Muscle layer of duodenum (tissue), 2 donors: ENCODE data around the gene KCTD2.
"Not testable (repeated sequence)": the region's sequence is repeated elsewhere in the genome, so short reads cannot be mapped to it uniquely, and the experiment has no call there.

ENCODE experiments used
- H3K27ac ChIP-seq: one replicate; pipeline ENCODE4 v1.7.0; 2013; ENCODE audit warnings: mild to moderate bottlenecking, low read length
- H3K27me3 ChIP-seq: one replicate; pipeline ENCODE4 v1.7.0; 2013; ENCODE audit warnings: low read depth, mild to moderate bottlenecking, control low read depth, low read length
- H3K36me3 ChIP-seq, 2 donors: one replicate each; pipeline ENCODE4 v1.7.0; 2013; ENCODE audit warnings: low read length in 2 of 2, control low read depth in 1 of 2, mild to moderate bottlenecking in 1 of 2; ENCODE audit not compliant: insufficient read depth in 2 of 2, control insufficient read depth in 1 of 2
- H3K4me1 ChIP-seq, 2 donors: one replicate each; pipeline ENCODE4 v1.7.0; 2013; ENCODE audit warnings: low read length in 2 of 2, mild to moderate bottlenecking in 2 of 2, control low read depth in 1 of 2, moderate library complexity in 1 of 2; ENCODE audit not compliant: insufficient read depth in 2 of 2, control insufficient read depth in 1 of 2
- H3K4me3 ChIP-seq, 2 donors: one replicate each; pipeline ENCODE4 v1.7.0; 2013; ENCODE audit warnings: low read length in 2 of 2, low read depth in 1 of 2, mild to moderate bottlenecking in 1 of 2
- H3K9me3 ChIP-seq, 2 donors: one replicate each; pipeline ENCODE4 v1.7.0; 2013; ENCODE audit warnings: low read length in 2 of 2, control low read depth in 1 of 2, mild to moderate bottlenecking in 1 of 2; ENCODE audit not compliant: control insufficient read depth in 1 of 2
- donor health status: healthy.

Gene KCTD2

GRCh38 chr17:75069783-75070182 is 22.8 kb downstream of the KCTD2 start:
- H3K27ac ChIP-seq: no peak overlapping the region
- no peaks in the 10 kb centered on the region for H3K27me3 ChIP-seq
- H3K4me1 ChIP-seq: no peaks in the 10 kb centered on the region
- H3K4me3 ChIP-seq: no peak overlapping the region
- H3K36me3 ChIP-seq: peaks cover 0 to 7% of the 10 kb centered on the region in 2 donors
- no peaks in the 10 kb centered on the region for H3K9me3 ChIP-seq

- not testable (repeated sequence) for H3K4me1 ChIP-seq, H3K27me3 ChIP-seq, H3K36me3 ChIP-seq, H3K27ac ChIP-seq, H3K9me3 ChIP-seq, H3K4me3 ChIP-seq
These were observed 24.6 kb downstream of the KCTD2 start for GRCh38 chr17:75071478-75072271.

- H3K36me3 ChIP-seq, H3K4me3 ChIP-seq, H3K4me1 ChIP-seq, H3K9me3 ChIP-seq, H3K27me3 ChIP-seq, H3K27ac ChIP-seq: not testable (repeated sequence)
These were observed 25.9 kb downstream of the KCTD2 start for GRCh38 chr17:75072909-75073308.

GRCh38 chr17:75073618-75074047 is 26.6 kb downstream of the KCTD2 start:
- H3K4me1 ChIP-seq: peaks cover 0 to 17% of the 10 kb centered on the region in 2 donors
- no peaks in the 10 kb centered on the region for H3K27me3 ChIP-seq
- no peaks in the 10 kb centered on the region for H3K36me3 ChIP-seq
- H3K4me3 ChIP-seq: no peak overlapping the region
- H3K9me3 ChIP-seq: no peaks in the 10 kb centered on the region
- no peak overlapping the region for H3K27ac ChIP-seq

- H3K4me3 ChIP-seq: no peak overlapping the region
- no peaks in the 10 kb centered on the region for H3K36me3 ChIP-seq
- H3K4me1 ChIP-seq: peaks cover 0 to 19% of the 10 kb centered on the region in 2 donors
- H3K27me3 ChIP-seq: no peaks in the 10 kb centered on the region
- H3K27ac ChIP-seq: no peak overlapping the region
- H3K9me3 ChIP-seq: no peaks in the 10 kb centered on the region
These were observed 27.5 kb downstream of the KCTD2 start for GRCh38 chr17:75074532-75074931.

- H3K4me1 ChIP-seq: peaks cover 0 to 19% of the 10 kb centered on the region in 2 donors
- no peaks in the 10 kb centered on the region for H3K9me3 ChIP-seq
- no peak overlapping the region for H3K4me3 ChIP-seq
- H3K27ac ChIP-seq: no peak overlapping the region
- H3K36me3 ChIP-seq: no peaks in the 10 kb centered on the region
- H3K27me3 ChIP-seq: no peaks in the 10 kb centered on the region
These were observed 28.7 kb downstream of the KCTD2 start for GRCh38 chr17:75075597-75076336.

- Histone ChIP-seq H3K36me3 (no peaks in the 10 kb centered on the region), H3K27ac (no peak overlapping the region), H3K4me1 (peaks cover 0 to 19% of the 10 kb centered on the region in 2 donors), H3K4me3 (peak overlapping the region; percentile 44 to 67), H3K27me3 (no peaks in the 10 kb centered on the region), H3K9me3 (no peaks in the 10 kb centered on the region)
These were observed 30.1 kb downstream of the KCTD2 start for GRCh38 chr17:75077072-75077495.

- peak overlapping the region; percentile 44 to 67 for H3K4me3 ChIP-seq
These were observed 30.7 kb downstream of the KCTD2 start for GRCh38 chr17:75077496-75078283.

GRCh38 chr17:75078284-75079022 is 31.4 kb downstream of the KCTD2 start:
- Histone ChIP-seq H3K36me3 (no peaks in the 10 kb centered on the region), H3K4me1 (peaks cover 0 to 19% of the 10 kb centered on the region in 2 donors), H3K27ac (no peak overlapping the region), H3K9me3 (no peaks in the 10 kb centered on the region), H3K27me3 (no peaks in the 10 kb centered on the region), H3K4me3 (no peak overlapping the region)

More at GRCh38 chr17:75077496-75078283, 30.7 kb downstream of the KCTD2 start:
- no peaks in the 10 kb centered on the region for H3K36me3 ChIP-seq
- no peak overlapping the region for H3K27ac ChIP-seq
- H3K4me1 ChIP-seq: peaks cover 0 to 19% of the 10 kb centered on the region in 2 donors
- no peaks in the 10 kb centered on the region for H3K9me3 ChIP-seq
- H3K27me3 ChIP-seq: no peaks in the 10 kb centered on the region

GRCh38 chr17:75079023-75079373 is 32.0 kb downstream of the KCTD2 start:
- Histone ChIP-seq H3K36me3 (no peaks in the 10 kb centered on the region), H3K9me3 (no peaks in the 10 kb centered on the region), H3K4me3 (no peak overlapping the region), H3K4me1 (peaks cover 0 to 19% of the 10 kb centered on the region in 2 donors), H3K27ac (no peak overlapping the region), H3K27me3 (no peaks in the 10 kb centered on the region)
